AG04449 (cell line): ENCODE results near the gene MAST4.

Experiments used
- CTCF ChIA-PET: fragments of 350-600 bp; formaldehyde crosslinking; extraction: SDS; loops from one replicate; lab custom pipeline; 2021; ENCODE audit warnings: antibody characterized with exemption; lab: Yijun Ruan, JAX
- POLR2A ChIA-PET: fragments of 400-600, 350-600 bp; formaldehyde crosslinking; extraction: SDS; loops from one replicate; lab custom pipeline; 2020; ENCODE audit warnings: antibody characterized with exemption, inconsistent platforms; lab: Yijun Ruan, JAX
- DNase-seq: peaks from one replicate; pipeline ENCODE4 v3.0.0-alpha.2; 2010; ENCODE audit warnings: low read depth, low spot score
- H3K4me3 ChIP-seq: 2 replicates; pipeline ENCODE4 v1.5.1; 2011; ENCODE audit warnings: low read depth, mild to moderate bottlenecking, control low read depth, low read length
- TF ChIP-seq, protein P1 (sequence below): IDR thresholded peaks from one replicate; pipeline ENCODE4 v1.5.1; 2011; ENCODE audit warnings: mild to moderate bottlenecking, moderate library complexity, low read length, control low read depth, inconsistent platforms; ENCODE audit not compliant: insufficient read depth; ENCODE audit errors: missing control alignments

Gene MAST4

DNA sequence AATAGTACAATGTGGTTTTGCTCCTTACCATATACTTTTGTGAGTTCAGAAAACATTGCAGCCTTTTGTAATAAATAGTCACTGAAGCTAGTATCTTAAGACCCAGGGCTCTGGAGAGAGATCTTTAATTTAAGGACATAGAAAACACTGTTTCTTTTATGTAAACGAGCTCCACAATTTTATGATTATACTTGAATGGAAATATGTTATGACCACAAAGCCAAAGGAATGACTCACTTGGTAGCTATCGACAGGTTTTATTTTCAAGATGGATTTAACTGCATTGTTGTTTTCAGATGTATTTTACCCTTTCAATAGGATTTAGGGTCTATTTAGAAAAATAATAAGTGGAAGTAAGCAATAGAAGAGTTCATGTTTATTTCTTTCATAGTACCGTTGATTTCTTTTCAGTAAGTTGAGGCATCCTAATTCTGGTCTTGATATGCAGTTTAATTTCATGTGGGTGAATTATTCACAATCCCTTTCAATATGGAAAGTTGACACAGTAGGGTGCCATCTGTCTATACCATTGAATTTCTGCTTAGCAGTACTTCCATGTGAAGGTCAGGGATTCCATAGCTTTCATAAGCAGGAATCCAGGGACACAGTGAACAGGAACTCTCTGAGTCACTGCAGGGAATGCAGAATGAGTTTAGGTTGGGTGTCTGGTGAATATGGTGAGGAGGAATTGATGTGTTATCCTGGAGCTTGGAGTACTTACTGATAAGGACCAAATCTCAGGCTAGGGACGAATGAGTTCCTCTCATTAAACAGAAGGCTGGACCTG lies 442.8 kb downstream of the MAST4 start:
- no peak overlapping the region for H3K4me3 ChIP-seq
- CTCF ChIA-PET: interaction anchor here (0.9 to 1.4 kb wide), 5 partner anchors 11 to 733 kb away, joined by 3 to 7 read pairs (median 3); no protein-coding TSS in a partner anchor
- DNase-seq: no peak
- POLR2A ChIA-PET: no interaction called here
- TF ChIP-seq, protein P1, sequence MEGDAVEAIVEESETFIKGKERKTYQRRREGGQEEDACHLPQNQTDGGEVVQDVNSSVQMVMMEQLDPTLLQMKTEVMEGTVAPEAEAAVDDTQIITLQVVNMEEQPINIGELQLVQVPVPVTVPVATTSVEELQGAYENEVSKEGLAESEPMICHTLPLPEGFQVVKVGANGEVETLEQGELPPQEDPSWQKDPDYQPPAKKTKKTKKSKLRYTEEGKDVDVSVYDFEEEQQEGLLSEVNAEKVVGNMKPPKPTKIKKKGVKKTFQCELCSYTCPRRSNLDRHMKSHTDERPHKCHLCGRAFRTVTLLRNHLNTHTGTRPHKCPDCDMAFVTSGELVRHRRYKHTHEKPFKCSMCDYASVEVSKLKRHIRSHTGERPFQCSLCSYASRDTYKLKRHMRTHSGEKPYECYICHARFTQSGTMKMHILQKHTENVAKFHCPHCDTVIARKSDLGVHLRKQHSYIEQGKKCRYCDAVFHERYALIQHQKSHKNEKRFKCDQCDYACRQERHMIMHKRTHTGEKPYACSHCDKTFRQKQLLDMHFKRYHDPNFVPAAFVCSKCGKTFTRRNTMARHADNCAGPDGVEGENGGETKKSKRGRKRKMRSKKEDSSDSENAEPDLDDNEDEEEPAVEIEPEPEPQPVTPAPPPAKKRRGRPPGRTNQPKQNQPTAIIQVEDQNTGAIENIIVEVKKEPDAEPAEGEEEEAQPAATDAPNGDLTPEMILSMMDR: no peak

DNA sequence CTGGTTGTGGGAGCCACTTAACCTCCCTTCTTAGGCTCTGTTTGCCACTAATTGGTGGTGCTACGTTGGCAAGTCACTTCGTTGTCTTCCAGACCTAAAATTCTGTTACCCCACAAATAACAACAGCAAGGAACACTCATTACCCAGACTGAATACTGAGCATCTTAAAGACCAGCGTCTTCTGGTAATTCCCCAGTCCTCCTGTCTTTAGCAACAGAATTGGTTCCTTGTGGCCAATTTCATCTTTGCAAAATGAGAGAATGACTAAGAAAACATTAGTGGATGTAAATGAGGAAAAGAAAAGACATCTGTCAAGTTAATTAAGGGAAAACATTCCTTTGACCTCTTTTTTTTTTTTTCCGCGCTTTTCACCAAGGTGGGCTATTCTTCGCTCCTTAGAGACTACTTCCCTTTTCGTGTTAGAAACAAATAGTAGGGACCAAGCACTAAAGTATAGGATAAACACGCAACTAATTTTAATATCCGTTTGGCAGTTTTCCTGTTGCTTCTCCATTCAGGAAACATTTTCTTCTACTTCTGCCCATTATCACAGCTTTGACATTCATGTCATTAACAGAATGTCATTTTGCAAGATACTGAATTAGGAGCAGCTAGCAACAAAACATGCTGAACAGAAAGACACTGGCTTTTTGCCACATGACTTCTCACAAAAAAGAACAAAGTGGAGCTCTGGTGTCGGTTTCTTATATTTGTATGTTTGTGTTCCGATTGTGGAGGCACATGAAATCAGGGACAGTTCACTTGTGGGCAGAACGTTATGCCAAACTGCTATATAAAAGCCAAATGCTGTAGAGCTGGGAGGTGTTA lies 446.2 kb downstream of the MAST4 start:
- TF ChIP-seq, protein P1: no peak
- ChIA-PET CTCF (interaction anchor here (0.7 to 1.1 kb wide), 3 partner anchors 10 to 227 kb away, joined by 3 read pairs; no protein-coding TSS in a partner anchor), POLR2A (no interaction called here)
- DNase-seq: no peak
- no peak overlapping the region for H3K4me3 ChIP-seq

DNA sequence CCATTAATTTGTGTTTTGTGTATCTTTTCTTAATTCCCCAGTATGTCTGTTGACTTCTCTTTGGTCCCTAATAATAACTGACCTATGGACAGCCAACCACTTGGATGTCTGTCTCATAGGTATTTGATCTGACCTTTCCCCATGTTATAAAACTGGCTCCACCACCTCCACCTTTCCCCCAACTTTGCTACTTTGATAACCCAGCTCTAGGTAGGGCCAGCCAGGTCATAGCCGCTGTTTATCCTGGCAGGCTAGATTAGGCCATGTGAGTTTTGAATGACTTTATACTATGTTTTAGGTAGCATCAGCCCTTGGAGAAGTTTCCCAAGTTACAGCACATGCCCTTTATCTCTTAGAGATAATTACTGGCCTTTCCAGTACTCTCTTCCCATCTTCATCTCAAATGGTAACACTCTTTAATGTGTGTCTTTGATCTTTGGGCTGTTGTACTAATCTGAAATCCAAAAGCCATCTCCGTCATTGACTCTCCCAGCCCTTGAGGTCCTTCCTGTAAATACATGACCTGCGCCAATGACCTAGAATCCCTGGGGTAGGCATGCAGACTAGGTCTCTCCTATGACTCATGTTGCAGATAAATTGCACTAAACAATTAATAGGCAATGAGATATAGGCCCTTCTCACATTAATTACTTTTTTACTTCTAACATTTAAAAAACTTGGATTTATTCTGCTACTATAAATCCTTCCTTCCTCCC lies 447.8 kb downstream of the MAST4 start:
- no peak for DNase-seq
- ChIA-PET CTCF (no interaction called here), POLR2A (no interaction called here)
- H3K4me3 ChIP-seq: no peak overlapping the region
- TF ChIP-seq, protein P1: no peak

DNA sequence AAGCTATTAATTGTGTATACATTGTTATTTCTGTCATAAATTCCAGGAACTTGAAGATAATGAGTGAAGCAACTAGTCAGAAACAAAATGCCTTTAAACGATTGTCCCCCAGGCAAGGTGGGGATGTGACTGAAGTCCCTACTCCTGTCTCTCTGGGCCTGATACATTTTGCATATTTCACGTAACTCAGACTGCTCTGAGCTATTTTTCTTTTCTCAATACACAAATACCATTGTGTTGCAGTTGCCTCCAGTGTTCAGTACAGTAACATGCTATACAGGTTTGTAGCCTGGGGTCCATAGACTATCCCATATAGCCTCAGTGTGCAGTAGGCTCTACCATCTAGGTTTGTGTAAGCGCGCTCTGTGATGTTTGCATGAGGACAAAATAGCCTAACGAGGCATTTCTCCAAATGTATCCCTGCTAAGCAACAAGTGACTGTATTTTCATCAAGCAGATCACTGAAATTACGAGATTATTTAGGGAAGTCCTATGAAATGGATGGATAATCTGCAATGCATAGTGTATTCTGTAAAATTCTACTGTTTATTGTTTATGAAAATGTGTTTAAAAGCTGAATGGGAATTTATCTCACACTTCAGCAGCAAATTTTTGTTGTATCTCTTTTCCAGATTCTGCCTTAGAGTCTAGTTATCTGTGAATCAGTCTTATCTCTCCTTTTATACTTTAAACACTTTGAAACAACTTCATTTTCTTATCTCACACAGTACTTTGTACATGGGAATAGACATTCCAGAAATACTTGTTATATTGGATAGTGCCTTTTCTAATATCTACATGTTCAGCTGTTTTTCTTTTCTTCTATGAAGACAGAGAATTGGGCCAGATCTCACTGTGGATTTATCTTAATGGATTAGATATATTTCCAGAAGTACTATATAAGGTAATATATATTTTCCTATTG lies 449.9 kb downstream of the MAST4 start:
- no peak overlapping the region for H3K4me3 ChIP-seq
- DNase-seq: no peak
- TF ChIP-seq, protein P1: no peak
- POLR2A ChIA-PET: no interaction called here
- CTCF ChIA-PET: interaction anchor here (1.0 to 1.3 kb wide), 3 partner anchors 9 to 231 kb away, joined by 3 read pairs; no protein-coding TSS in a partner anchor

DNA sequence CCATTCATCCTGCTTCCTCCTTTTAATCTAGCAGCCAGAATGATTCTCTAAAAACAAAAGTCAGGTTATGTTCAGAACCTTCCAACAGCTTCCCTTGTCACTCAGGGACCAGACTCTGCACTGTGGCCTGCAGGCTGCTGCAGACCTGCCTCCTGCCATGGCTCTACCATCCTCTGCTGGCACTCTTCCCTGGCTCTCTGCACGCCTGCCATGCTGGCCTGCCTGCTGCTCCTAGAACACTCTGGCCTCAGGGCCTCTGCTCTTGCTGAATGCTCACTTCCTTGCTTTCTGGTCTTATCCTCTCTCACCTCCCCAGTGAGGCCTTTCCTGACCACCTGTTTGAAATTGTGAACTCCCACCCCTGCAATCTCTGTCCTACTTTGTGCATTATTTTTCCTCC lies 451.0 kb downstream of the MAST4 start:
- ChIA-PET POLR2A (no interaction called here), CTCF (interaction anchor here (1.1 kb wide), 1 partner anchor 60 kb away, joined by 4 read pairs; no protein-coding TSS in a partner anchor)
- DNase-seq: no peak
- H3K4me3 ChIP-seq: no peak overlapping the region
- TF ChIP-seq, protein P1: no peak
